Panc1 (cell line): ENCODE measurements around the gene MOBP.

Experiments used
- CTCF ChIP-seq: fragments of 450-650 bp; IDR thresholded peaks from 2 replicates; pipeline ENCODE4 v1.5.1; 2017; ENCODE audit warnings: mild to moderate bottlenecking
- POLR2AphosphoS5 ChIP-seq: IDR thresholded peaks from 2 replicates; pipeline ENCODE4 v1.6.1; 2012; ENCODE audit warnings: mild to moderate bottlenecking, low read depth, low read length, moderate library complexity
- SIN3A ChIP-seq: IDR thresholded peaks from 2 replicates; pipeline ENCODE4 v1.6.1; 2012; ENCODE audit warnings: low read depth, mild to moderate bottlenecking, low read length, moderate library complexity, borderline replicate concordance; ENCODE audit not compliant: insufficient read depth
- TCF7L2 ChIP-seq: IDR thresholded peaks from 2 replicates; pipeline ENCODE4 v1.6.1; 2011; ENCODE audit warnings: mild to moderate bottlenecking, low read depth, low read length, inconsistent platforms

GRCh38 chr3:39533226-39533625, 65.7 kb downstream of the MOBP start:
- TF ChIP-seq CTCF: no peak
- TF ChIP-seq TCF7L2: no peak
- no peak for TF ChIP-seq SIN3A
- TF ChIP-seq POLR2AphosphoS5: no peak
